Measurements from ENCODE around the gene CDH23.

DNA sequence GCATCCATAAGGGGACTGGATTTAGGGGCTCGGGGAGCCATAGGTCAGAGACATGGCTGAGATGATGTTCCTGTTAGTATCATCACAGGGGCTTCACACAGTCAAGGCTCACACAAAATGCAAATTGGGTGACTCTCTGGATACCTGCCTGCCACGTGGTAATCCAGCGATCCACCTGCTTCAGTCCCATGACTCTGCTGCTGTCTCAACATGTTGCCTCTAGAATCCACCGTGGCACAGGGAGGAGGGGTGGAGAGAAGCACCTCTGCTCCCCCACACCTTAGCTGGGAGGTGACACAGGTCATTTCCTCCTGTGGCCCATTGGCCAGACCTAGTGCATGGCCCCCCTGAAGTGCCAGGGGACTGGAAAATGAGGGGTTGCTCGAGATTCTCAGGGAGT is 83.1 kb downstream of the CDH23 start:
- TF ChIP-seq, protein P1, sequence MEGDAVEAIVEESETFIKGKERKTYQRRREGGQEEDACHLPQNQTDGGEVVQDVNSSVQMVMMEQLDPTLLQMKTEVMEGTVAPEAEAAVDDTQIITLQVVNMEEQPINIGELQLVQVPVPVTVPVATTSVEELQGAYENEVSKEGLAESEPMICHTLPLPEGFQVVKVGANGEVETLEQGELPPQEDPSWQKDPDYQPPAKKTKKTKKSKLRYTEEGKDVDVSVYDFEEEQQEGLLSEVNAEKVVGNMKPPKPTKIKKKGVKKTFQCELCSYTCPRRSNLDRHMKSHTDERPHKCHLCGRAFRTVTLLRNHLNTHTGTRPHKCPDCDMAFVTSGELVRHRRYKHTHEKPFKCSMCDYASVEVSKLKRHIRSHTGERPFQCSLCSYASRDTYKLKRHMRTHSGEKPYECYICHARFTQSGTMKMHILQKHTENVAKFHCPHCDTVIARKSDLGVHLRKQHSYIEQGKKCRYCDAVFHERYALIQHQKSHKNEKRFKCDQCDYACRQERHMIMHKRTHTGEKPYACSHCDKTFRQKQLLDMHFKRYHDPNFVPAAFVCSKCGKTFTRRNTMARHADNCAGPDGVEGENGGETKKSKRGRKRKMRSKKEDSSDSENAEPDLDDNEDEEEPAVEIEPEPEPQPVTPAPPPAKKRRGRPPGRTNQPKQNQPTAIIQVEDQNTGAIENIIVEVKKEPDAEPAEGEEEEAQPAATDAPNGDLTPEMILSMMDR (IDR thresholded peaks at IDR 0.05) = no peak
- TF ChIP-seq POLR2A (IDR thresholded peaks at IDR 0.05) = no peak

All from adrenal gland (tissue), 5 donors.